Brain pericyte (primary cell): ENCODE results near the gene AK5.

Source experiments
- DNase-seq: peaks from one replicate; pipeline ENCODE4 v3.0.0-alpha.2; 2012; ENCODE audit warnings: low read depth, low spot score

Gene AK5, protein sequence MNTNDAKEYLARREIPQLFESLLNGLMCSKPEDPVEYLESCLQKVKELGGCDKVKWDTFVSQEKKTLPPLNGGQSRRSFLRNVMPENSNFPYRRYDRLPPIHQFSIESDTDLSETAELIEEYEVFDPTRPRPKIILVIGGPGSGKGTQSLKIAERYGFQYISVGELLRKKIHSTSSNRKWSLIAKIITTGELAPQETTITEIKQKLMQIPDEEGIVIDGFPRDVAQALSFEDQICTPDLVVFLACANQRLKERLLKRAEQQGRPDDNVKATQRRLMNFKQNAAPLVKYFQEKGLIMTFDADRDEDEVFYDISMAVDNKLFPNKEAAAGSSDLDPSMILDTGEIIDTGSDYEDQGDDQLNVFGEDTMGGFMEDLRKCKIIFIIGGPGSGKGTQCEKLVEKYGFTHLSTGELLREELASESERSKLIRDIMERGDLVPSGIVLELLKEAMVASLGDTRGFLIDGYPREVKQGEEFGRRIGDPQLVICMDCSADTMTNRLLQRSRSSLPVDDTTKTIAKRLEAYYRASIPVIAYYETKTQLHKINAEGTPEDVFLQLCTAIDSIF

DNA sequence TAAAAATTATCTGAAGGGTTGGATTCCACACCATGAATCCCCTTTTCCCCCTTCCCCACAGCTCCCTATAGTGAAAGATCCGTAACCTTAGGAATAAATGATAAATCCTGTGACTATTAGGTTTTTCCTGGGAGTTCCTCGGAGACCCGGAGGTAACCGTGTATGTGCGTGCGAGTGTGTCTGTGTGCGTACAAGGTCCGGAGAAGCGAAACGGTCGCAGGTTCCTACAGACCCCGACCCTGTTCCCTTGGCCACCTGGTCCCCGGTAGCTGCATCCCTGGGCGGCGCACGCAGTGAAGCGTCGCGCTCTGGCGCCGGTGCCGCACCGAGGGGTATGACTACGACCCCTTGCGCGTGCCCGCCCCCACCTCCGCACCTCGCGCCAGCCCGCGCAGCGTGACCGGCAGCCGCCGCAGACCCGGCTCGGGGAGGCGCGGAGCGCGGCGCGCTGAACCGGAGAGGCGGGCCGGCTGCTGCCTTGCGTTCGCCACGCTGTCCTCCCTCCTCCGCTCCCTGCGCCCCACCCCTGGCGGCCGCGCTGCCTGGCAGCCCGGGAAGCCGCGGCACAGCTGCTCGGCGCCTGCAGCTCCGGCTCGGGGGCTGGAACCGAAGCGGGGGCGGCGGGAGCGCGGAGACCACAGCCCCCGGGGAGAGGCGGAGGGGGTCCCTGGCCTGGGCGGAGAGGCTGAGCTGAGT lies at the start of gene AK5:
AK5 (plus strand) TSS at position 529 of the 696 bp plus-strand sequence. CDS start 295 bp downstream, outside the sequence.
- DNase-seq = no peak

DNA sequence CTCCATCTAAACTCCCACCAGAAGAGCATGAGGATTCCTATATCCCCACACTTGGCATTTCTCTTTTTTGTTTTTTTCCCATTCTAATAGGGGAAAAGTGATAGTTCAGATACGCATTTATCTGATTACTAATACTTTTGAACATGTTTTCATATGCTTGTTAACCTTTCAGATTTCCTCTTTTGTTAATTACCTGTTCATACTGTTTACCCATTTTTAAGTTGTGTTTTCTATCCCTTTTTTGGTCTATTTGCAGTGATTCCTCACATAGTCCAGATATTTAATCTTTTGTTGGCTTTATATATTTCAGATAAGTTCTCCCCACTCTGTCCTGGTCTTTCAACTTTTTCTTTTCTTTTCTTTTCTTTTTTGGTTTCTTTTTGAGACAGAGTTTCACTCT lies 49.0 kb upstream of the AK5 start:
- DNase-seq = no peak

DNA sequence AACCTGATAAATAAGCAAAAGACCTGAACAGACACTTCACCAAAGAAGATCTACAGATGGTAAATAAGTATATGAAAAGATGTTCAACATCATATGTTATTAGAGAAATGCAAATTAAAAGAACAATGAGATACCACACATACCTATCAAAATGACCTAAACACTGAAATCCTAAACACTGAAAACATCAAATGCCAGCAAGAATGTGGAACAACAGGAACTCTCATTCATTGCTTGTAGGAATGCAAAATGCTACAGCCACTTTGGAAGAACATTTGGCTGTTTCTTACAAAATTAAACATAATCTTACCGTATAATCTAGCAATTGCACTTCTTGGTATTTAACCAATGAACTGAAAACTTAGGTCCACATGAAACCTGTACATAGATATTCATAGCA lies 47.7 kb upstream of the AK5 start:
- DNase-seq = no peak

DNA sequence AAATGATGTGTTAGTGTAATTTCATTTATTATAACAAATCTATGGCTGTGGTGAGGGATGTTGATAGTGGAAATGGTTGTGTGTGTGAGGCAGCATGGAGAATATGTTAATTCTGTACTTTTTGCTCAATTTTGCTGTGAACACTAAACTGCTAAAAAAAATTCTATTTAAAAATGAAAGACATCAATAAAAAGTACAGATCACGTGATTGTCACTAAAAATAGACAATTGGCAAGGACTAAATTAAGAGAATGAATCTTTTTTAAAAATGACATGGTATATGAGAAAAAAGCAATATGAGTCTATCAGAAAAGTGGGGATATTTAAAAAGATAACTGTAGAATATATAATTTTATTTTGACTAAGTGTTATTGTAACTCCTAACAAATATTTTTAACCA lies 46.9 kb upstream of the AK5 start:
- DNase-seq = no peak

DNA sequence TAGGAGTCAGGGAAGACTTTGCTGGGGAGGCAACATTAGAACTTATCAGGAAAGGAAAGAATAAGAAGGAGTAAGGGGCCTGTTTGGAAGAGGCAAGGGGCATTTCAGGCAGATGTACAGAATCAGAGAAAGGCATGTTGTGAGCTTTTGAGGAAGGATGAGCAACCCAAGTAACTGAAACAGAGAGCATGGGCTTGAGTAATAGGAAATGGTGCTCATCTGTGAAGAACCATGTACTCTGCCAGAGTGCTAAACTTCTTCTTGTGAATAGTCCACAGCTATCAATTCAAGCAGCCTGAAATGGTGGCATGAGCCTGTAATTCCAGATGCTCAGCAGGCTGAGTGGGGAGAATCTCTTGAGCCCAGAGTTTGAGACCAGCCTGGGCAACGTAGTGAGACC lies 43.4 kb upstream of the AK5 start:
- DNase-seq = no peak

DNA sequence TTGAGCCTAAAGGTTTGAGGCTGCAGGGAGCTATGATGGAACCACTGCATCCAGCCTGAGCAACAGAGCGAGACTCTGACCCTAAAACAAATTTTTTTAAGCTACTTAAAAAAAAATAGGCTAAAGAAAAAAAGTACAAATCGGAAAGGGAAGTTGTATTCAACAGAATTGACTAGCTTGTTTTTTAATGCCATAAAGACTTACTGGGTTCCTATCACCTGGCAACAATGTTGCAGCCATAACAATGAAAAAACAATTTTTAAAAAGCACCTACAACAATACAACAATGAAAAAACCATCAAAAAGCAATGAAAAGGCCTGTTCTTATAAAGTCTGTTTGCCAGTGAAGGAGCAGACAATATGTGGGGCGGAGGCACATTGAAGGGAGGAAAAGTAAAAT lies 42.5 kb upstream of the AK5 start:
- DNase-seq = no peak

DNA sequence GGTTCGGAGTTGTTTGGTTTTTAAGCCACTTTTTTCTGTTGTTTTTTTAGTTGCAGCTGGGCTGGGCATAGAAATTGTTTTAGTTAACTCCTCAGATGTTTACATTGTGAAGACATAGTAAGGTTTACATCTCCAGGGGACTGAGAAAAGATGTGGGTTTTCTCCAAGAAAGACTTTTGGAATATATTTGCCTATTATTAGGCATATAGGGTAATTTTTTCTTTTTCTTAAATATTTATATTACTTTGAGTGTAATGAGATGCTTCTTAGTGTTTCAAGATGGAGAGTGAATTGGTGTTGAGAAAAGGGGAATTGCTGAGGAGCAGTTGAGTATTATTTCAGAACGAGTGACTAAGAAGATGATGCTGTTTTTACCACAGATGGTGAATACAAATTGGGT lies 36.0 kb upstream of the AK5 start:
- DNase-seq = peak; percentile 18

DNA sequence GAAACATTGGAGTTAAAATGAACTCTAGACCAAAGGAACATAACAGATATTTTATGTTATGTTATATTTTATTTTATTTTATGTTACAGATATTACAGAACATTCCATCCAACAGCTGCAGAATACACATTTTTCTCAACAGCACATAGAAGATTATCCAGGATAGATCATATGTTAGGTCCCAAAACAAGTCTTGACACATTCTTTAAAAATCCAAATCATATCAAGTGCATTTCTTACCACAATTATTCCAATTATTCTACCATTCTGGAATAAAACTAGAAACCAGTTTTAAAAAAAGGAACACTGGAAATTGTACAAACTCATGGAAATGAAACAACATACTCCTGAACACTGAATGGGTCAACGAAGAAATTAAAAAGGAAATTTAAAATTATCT lies 31.7 kb upstream of the AK5 start:
- DNase-seq = no peak

DNA sequence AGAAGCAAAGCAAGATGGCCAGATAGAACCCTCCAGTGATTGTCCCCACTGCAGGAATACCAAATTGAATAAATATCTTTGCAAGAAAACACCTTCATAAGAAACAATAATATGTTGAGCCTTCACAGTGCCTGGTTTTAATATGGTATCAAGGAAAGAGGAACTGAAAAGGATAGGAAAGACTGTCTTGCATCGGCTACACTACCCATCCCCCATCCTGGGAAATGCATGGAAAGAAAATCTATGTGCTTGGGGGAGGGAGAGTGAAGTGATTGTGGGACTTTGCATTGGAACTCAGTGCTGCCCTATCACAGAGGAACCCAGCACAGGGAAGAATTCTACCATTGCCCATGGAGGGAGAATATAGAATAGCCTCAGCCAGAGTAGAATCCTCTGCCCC lies 28.6 kb upstream of the AK5 start:
- DNase-seq = no peak

DNA sequence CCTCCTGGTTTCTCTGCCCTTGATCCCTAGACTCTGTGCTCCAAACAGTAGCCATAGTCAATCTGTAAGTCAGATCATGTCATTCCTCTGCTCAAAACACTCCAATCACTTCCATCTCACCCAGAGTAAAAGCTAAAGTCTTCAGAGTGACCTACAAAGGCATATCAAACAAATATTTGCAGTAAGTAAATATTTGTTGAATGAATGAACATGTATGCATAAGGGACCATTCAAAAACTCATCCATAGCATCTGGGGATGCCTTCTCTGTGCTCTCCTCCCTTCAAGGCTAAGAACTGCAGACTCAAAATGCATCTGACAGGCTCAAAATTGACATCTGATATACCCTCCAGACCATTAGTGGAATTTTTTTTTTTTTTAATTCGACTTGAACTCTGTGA lies 18.1 kb upstream of the AK5 start:
- DNase-seq = no peak

DNA sequence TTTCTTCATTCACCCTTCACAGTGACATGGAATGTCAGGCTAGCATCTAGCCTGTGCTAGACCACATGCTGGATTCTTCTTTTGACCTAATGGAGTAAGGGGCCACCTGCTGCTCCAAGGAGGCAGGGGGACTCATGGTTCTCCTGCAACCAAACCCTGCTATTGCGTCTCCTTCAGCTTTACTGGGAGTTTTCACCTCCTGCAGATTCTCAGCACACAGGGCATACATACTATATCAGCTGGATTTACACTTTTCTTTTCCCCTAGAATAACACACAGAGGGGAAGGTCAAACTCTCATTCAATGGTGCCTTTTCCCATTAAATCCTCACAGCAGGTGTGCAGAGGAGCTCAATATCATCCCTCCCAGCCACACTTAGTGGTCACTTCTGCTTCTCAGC lies 16.6 kb upstream of the AK5 start:
- DNase-seq = no peak

DNA sequence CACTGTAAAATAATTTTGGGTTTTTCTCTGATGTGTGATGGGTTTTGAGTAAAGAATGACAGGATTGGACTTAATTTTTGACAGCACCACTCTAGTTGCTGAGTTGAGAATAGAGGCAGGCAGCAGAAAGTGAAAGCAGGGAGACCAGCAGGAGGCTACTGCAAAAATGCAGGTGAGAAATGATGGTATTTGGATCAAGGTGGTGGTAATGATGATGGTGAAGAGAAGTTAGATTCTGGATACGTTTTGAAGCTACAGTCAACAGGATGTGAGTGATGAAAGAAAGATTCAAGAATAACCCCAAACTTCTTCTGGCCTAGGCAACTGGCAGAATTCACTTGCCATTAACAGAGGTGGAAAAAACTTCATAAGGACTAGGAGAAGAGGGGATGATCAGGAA lies 14.8 kb upstream of the AK5 start:
- DNase-seq = no peak

DNA sequence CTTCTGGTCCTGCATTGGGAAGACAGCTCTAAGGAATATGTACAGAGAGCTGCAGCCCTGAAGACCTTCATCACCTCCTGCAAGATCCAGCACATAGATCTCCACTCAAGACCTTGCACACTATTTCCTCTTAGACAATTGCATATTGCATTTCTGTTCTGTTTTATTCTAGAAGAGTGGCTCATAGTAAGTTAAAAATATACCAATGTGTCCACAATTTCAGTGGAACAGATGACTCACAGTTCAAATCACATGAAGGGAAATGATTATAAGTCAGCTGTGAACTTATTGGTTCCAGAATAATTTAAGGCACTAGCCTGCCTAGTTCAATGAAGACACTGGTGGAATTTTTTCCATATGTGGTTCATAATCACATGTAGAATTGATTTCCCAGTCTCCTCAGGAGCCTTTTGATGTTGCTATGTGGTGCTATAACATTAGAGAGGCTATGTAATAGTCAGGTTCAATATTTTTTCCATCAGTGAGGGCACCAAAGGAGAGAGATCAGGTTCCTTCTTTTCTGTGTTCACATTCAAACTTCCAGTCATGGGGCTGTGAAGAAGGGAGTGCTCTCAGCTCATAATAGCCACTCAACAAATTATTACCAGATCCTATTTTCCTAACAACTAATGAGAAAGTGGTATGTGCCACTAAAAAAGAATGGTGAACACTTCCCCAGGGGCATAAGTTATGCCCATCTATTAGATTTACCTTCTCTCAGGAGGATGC lies 9.8 kb upstream of the AK5 start:
- DNase-seq = no peak

DNA sequence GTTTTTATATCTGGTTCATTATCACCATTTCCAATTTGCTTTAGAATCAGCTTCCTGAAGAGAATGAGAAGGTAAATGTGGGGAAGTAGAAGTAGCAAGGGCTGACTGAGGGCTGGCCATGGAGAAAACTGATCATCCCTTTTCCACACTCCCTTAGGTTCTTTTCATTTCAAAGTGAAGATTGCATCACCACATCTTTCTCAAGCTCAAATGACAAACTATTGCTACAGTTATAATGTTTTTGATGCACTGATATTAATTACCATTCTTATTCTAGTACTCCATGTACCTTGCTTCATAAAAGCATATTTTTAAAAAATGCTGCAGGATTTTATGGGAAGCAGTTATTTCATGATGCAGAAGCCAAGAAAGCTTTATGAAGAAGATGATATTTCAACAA lies 7.9 kb upstream of the AK5 start:
- no peak for DNase-seq

DNA sequence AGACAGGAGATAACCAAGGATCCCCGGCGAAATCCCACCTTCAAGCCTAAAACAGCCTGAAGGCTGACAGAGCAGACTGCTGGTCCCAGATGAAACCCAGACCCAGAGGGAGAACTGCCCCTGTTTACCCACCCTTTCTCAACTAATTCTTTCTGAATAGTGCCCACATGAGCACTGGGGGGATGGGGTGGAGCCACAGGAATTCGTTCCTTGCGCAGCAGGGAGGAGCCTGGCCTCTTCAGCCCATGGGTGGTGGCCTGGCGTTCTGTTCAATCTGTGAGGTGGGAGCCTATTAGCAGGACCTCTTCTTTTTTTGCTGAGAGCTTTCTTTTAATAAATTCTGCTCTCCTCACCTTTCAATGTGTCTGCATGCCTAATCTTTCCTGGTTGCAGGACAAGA lies 6.6 kb upstream of the AK5 start:
- no peak for DNase-seq

DNA sequence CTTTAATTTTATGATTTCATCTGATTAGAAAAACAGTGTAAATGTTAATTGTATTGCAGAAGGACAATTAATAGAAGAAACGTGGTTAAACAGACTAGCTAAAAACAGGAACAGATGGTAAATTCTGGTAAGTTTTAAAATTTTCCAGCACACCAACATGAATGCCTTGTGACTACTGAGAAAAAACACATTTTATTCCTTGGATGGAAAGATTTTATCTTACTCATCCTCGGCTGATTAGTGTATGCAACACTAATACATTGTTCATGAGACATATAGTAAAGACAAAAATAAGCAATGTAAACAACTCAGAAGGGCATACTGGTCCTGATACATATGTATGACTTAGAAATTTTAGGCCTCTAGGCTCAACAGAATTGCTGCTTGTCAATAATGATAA lies 4.9 kb upstream of the AK5 start:
- no peak for DNase-seq

DNA sequence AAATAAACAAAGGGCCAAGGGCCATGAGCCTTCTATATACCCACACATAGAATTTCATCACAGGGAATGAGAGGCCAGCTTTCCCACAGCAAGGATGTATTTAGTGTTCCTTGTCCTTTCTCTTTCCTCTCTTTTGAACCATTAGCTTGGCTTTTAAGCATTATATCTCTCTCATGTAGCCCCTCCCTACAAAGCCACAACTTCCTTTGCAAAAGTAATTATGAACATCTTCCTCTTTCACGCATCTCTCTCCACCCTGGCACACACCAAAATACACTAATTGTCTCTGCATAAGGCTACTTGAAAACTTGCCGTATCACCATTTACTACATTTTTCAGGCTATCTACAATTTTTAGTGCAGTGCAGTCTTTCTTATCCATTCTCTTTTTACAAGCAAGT lies 1.9 kb upstream of the AK5 start:
- no peak for DNase-seq

DNA sequence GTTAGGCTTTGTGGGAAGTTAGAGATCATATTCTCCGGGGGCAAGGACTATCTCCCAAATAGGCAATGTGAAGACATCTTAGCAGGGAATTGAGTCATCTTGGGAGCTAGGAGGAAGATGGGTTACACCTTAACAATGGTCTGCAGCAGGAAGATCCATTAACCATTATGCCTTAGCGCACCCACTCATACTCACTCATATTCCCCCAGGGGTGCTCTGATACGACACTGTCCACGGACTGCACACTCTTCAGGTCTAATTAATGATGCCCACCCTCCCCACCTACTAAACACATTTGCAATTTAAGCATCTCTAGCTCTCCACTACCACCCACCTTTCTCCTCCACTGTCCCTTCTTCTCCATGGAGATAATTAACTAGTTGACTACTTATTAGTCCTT lies 857 bp upstream of the AK5 start:
- no peak for DNase-seq

DNA sequence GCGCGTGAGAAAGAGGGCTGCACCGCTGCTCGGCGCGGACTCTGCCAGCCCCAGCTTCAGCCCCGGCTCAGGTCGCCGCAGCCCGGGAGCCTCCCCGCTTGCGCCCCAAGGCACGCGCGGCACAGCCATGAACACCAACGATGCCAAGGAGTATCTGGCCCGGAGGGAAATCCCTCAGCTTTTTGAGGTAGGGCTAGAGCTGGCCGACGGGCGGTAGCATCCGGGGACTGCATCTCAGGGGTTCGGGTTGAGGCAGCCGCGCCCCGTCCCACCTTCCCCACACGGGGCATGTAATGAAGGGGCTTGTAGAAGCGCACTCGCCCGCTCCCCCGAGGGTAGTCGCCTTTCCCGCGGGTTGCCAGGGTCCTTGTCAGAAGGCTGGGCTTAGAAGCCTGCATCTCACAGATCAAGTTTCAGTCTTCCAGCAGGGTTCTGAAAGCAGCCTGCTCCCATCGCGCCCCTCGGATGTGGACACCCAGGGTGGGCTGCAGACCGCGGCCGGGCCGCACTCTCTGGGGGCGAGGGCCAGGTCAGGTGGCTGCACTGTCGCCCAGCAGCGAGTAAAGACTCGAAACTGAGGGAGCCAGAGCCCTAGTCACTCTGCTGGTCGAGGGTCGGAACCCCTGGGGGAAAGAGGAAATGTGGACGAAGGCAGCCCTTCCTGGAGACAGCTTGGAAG lies 507 bp downstream of the AK5 start:
- no peak for DNase-seq

DNA sequence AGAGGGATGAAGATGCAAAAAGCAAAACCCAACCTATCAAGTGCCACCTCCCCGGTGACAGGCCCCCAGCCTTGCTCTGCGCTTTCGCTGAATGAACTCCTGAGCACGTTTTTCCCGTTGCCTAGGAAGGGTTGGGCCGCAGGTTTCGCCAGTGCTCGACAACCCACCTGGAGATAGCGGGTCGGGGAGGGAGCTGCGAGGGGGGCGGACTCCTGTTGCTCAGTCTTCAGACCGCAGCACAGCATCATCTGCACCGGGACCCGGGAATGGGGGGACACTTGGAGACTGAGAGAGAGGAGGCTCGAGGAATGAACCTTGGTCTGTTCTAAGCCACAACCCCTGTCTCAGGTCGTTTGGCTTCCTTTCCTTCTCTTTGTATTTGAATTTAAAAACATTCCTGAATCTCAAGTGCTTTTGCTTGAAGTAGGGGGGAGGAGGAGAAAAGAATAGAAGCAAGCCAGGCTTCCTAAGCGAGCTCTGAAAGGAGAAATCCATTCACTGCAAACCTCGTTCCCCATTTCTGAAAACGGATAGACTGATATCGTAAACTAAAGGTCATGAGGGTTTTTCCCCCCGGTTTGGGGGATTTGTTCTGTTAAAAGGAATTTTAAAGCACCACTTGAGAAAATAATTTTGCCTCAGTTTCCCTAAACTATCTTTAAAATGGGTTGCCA lies 1.2 kb downstream of the AK5 start:
- DNase-seq = no peak

DNA sequence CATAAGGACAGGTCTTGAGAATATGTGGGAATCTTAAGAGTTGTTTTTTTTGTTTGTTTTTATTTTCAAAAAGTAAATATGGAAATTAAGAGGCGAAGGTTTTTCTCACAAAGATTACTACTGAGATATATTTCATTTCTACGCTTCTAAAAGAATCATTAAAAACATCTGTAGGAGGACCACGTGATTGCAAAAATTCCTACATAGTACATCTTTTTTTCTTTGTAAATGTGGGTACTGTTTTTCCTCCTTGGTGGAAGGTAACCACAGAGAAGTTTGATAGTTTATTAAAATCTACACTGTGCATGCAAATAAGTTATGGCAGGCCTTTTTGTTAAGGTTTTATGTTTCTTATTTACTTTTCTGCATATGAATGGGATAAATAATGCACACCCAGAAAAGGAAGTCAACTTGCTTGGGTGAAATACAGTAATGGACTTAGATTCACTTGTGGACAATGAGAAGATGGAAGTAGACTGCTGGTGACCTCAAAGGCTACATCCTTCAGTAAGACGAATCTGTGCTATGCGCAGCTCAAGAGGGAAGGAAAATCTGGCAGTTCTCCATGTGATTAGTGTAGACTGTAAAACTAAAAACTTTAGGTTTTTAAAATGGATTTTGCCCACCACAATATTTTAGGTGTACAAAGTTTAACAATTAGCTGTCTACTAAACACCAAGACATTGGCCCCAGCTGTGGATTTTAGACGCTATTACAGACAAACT lies 2.0 kb downstream of the AK5 start:
- no peak for DNase-seq
